Stimulated activated CD8-positive, alpha-beta memory T cell treated with anti-CD3 and anti-CD28 coated beads, Interleukin-15, amount 100 ng/mL, for 4 hours (primary cell): ENCODE measurements around the gene ANKS1B.
"Not testable (repeated sequence)": the region's sequence is repeated elsewhere in the genome, so short reads cannot be mapped to it uniquely, and the experiment has no call there.

ENCODE experiments used
- DNase-seq, 2 donors: peaks; one replicate each; pipeline ENCODE4 v3.0.0-alpha.2; 2020; ENCODE audit warnings: low read depth in 2 of 2

Gene ANKS1B

DNA sequence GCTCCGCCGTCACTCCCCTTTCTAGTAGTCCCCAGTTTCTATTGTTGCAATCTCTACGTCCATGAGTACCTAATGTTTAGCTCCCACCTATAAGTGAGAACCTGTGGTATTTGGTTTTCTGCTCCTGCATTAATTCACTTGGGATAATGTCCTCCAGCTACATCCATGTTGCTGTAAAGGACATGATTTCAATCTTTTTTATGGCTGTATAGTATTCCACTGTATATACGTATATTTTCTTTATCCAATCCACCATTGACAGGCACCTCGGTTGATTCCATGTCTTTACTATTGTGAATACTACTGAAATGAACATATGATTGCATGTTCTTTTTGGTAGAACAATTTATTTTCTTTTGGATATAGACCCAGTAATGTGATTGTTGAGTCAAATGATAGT lies 114.7 kb downstream of the ANKS1B start:
- no peak for DNase-seq

DNA sequence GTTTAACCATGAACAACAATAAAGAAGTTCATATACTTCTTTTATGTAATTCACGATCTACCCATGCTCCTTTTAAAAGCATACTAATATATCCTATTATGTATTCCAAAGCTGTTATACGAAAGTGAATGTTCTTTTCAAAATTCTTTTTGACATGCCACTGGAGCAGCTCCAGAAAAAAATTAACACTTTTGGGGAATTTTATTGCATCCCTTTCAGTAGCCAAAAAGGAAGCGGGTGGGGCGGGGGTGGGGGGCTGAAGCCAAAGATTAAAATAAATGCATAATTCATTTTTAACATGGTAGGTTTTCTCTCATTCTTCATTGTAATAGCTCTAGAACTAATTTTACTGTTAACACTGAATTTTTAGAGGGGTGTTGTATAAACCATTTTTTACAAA lies 123.0 kb downstream of the ANKS1B start:
- DNase-seq, result no peak

DNA sequence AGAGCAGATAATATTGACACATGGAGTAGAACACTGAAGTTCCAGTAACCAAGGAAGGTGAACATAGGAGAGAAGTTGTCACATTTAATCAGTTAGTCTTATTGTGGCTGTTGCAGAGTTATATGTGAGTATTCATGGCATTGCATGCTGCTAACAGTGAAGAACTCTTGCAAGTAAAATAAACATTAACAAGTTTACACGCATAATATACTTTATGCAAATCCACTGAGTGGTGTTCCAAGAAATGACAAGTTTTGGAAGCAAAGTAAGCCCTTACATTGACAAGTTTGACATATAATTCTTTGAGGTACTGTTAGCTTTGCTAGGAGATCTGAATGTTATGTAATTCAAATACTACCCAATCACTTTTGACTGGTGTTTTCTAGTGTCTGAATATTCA lies 125.6 kb downstream of the ANKS1B start:
- no peak for DNase-seq

DNA sequence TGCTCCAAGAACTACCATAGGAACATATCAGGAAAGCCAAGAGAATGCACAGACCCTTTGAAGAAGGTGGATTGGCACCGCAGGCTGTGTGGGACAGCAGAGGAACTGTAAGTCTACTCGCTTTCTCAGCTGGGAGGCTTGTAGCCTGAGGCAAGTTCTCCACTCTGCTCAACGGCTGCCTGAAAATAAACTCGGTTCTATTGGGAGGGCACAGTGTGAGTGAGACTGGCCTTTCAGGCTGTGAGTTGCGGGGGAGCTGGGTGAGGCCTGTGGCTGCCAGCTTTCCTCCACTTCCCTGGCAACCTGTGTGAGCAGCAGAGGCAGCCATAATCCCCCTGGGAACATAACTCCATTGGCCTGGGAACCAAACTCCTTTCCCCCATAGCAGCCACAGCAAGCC lies 132.1 kb downstream of the ANKS1B start:
- no peak for DNase-seq

DNA sequence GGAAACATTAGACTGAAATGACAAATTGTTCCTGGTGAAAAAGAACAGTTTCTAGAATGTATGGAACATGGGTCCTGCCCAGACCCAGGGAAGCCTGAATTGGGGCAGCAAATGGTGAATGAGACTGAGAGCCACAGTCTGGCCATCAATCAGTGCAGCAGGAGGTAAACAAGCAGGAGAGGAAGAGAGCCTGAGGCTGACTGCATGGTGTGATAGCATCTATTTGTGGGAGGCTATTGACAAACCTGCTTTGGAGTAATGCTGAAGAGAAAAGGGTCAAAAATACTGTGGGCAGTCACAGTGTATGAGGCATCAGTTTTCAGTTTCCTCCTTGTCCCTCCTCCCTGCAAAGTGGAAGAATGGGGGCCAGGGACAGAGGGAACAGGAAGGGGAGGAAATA lies 136.8 kb downstream of the ANKS1B start:
- DNase-seq, result no peak

DNA sequence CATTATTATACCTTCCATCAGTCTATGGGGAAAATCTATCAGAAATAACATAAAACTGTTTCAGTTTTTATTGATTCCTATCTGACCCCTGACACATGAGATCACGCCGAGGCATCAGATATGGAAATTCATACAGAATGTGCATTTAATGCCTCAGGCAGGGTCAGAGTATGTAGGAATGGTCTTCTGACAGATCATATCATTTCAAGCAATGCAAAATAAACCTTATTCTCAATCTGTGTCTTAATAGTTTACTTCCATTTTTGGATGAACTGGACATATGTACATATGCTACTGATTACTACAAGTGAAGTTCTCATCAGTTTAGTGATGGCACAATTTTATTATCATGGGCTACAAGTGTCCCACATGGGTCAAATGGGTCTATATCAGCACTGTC lies 150.0 kb downstream of the ANKS1B start:
- no peak for DNase-seq

DNA sequence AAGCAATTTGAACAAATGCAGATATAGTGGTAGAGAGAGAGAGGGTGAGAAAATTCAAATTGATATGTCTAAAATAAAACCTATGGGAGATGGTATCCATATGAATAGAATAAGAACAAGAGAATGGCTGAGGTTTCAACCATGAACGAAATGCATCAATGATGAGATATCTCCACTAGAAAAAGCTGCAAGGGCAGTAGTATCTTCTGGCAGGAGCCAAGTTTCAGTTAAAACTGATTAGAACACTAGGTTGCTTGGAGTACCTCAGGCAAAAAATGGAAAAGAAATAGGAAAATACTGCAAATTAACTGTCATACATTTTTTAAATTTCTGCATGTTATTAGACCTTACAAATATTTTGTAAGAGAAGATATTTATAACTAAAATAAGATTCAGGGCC lies 151.3 kb downstream of the ANKS1B start:
- no peak for DNase-seq

DNA sequence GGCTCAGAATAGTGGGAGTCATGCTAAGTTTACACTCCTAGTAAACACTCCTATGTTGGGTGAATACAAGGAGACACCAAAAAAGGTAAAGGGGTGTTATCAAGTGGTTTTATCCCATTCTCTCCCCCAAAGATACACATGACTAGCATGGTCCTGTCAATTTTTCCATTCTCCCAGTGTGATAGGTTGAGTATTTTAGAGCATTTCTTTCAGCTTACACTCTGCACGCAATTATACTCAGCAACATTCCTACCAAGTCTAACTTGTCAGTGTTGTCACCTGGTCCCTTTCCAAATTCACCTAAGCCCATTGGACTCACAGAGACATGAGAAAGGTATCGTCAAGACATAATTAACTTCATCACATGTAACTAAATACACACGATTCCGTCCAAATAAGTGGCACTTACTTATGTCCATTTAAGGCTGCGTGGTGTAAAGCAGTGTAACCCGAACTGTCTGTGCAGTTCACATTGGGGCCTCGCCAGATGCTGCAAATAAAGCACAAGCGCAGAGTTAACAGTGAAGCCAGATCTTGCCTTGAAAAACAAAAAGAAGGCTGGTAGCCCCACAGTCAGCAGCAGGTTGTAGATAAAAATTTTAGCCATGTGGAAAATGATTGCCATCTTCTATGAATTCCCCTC lies 159.7 kb downstream of the ANKS1B start:
- DNase-seq, result no peak

DNA sequence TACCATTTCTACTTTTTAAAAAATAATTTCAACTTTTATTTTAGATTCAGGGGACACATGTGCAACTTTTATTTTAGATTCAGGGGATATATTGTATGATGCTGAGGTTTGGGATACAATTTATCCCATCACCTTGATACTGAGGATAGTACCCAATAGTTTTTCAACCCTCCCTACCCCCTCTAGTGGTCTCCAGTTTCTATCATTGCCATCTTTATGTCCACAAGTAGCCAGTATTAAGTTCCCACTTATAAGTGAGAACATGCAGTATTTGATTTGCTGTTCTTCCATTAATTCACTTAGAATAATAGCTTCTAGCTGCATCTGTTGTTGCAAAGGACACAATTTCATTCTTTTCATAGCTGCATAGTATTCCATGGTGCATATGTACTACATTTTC lies 162.5 kb downstream of the ANKS1B start:
- no peak for DNase-seq

DNA sequence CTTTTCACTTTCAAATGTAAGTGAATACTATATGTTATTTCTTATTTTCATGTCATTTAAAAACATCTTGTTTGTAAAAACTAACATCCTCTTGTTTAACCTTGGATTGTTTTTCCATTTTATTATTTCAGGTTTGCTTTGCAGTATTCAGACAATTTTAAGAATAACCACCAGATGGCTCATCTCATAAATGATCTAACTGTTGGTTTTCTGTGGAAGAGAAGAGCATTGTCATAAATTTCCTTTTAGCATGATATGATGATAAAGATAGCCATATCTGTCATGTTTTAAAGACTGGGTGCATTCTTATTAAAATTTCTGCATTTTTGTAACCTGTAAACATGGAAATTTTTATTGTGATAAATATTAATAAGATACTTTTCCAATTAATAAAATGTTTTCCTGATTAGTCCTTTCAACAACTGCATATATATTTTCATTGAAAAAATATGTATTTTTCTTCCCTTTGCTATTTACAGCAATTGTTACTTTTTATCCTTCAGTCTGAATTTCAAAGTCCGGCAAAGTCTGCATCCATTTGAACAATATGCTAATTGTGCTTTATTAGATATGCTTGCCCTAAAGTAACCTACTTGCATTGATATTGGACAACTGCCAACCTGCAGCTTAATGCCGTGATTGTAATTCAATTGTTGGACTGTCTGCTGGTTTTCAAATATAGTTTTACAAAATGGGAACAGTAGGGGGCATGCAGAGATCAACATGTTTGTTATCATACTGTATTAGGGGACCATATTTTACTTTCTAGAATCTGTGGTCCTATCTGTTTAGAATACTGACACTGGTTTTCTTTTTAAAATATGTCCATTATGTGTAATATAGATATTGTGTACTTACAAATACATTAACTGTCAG lies 173.8 kb downstream of the ANKS1B start:
- no peak for DNase-seq

DNA sequence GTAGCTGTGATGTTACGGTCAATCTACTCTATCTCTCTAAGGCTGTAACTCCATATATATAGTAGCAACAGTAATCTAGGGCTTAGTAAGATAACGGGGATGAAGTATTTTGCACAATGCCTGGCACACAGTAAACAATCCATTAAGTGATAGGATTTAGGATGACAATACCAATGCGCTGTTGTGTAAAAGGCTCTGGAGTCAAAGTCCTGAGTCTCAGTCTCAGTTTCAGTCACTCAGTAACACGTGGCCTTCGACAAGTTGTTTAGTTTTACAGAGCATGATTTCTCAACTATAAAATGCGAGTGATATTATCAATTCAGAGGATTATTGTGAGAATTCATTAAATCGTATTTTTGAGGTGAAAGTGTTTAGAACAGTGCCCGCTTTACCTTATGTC lies 174.8 kb downstream of the ANKS1B start:
- DNase-seq, result no peak

DNA sequence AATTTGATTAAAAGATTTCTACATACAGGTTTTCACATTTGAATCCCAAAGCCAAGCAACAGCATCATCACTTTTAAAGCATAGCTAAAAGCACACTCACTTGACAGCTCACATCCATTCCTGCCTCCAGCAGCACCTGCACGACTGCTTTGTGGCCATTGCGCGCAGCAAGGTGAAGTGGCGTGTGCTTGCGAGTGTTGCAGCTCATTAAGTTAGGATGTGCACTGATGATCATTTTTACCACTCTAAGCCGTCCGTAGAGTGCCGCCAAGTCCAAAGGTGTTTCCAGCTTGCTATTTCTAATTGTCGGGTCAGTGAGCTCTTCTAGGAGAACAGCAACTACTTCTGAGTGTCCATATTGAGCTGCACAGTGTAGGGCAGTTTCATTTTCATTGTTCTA lies 178.4 kb downstream of the ANKS1B start:
- DNase-seq, result no peak

DNA sequence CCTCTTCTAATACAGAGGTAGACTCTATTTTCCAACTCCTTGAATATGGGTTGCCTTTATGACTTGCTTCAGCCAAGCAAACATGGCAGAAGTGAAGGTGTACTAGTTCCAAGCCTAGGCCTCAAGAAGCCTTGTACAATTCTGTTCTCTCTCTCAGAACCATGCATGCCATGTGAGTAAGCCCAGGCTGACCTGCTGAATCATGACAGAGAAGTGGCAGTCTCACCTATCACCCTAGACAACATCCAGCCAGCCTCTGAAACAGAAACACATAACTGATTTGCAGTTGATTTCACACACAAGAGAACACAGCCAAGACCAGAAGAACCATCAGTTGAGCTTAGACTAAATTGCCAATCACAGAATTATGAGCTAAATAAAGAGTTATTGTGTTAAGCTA lies 180.0 kb downstream of the ANKS1B start:
- no peak for DNase-seq

DNA sequence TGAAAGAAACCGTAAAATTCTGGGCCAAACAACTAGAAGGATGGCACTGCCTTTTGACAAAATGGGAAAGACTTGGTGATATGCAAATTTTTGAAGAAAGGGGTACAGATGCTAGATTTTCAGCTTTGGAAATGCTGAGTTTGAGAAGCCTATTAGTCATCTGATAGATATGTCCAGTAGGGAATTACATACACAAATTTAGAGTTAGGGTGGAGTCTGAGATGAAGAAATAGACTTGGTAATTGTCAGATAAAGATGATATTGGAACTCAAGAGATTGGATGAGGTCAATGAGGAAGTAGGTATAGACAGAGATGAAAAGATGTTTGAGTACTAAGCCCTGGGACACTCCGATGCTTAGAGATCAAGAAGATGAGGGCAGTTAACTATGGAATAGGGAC lies 184.1 kb downstream of the ANKS1B start:
- DNase-seq, result no peak

DNA sequence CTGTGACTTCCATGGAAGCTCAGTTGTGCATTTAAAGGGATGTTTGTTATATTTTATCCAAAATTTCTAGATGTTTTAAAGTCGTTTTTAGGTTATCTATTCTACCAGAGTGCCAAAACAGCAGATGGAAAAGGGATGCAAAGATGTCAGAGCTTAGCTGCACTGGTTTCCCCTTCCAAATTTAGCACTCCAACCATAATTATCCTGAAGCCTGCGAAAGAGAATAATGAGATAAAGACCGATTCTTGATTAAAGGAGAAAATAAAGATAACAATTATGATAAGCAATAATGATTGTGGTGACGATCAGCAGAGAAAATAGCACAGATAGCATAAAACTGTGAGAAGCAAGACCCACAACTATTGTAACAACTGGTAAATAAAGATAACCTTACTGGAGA lies 186.8 kb downstream of the ANKS1B start:
- not testable (repeated sequence) for DNase-seq

DNA sequence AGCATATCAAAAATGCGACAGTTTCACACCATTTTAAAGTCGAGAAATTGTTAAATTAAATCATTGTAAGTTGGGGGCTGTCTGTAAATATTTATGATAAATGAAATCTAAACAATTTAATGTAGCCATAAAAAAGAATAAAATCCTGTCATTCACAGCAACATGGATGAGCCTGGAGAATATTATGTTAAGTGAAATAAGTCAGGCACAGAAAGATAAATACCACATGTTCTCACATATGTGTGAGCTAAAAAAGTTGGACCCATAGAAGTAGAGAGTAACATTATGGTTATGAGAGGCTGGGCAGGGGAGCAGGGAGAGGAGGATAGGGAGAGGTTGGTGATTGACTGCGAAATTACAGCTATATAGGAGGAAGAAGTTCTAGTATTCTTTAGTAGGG lies 201.3 kb downstream of the ANKS1B start:
- no peak for DNase-seq

DNA sequence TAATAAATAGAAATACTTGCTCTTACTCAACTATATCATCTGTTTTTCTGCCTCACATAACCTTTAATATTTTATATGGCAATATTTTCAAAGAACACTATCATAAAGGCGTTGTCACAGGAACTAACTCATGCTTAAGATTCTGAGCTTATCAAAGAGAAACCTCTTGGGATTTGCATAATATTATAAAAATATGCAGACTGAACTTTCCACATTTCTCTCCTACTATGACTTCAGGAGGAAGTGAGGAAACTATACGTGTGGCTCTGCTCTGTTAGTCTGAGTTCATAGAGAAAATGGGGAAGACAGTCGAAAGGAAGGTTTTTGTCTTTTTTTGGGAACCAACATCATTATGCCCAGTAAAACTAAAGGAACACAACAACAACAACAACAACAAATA lies 212.5 kb downstream of the ANKS1B start:
- no peak for DNase-seq

DNA sequence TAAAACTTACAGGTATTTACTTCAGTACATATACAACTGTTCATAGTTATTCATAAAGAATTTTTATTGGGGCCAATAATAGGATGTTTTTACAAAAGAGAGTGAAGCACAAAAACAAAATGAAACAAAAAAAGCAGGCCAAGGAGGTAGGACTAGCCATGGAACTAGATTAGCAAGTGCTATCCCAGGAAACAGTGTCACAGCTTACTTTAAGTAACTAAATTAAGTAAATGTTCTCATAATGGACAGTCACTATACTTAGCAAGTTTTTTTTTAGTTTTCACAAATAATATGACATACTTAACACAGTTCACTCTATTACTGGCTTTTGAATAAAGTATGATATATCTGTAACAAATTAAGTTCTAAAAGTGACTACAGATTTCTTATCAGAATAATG lies 213.1 kb downstream of the ANKS1B start:
- no peak for DNase-seq

DNA sequence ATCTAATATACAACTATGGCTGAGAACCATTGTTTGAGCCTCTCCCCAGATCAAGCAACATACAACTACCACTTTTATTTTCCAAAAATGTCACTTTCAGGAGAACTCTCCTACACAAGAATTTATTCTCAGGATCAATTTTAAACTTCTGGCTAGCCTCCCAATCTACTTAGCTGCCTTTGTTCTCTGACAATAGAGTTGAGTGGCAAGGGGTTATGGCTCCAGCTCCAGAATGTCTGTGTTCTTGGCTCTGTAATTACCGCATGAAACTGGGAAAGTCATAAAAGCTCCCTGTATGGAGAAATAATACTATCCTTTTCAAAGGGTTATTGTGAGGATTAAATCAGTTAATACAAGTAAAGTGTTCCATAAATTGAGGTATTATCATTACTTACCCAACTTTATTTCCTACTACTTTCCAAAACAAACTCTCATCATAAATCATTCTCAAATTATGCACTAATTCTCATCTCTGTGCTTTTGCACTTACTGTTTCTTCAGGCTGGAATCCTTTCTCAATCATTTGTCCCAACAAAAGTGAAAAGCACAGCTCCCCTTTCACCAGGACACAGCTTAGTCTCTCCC lies 215.2 kb downstream of the ANKS1B start:
- no peak for DNase-seq

DNA sequence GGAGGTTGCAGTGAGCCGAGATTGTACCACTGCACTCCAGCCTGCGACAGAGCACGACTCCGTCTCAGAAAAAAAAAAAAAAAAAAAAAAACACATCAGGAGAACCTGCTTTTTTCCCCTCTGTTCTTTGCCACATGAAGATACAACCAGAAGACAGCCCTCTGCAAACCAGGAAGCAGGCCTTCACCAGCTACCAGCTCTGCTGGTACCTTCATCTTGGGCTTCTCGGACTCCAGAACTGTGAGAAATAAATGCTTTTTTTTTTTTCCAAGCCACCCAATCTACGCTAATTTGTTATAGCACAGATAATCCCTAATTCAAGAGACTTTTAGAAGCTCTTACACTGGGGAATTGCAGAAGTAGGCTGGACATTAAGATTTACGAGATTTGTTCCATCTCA lies 216.0 kb downstream of the ANKS1B start:
- DNase-seq, result no peak

DNA sequence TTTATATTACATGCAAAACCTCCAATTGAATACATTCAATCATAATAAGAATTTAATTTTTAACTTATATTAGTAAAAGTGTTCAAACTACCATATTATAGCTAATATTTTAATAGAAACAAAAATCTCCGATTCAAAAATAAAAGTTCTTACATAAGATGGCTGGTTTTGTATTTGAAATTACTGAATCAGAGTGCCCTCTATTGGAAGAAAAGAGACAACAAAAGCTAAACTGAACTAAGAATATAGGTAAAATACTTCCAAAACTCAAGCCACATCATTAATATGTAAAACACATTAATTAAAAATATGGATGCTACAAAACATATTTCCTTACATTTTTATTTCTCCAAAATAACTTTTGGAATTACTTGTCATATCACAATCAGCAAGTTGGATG lies 216.9 kb downstream of the ANKS1B start:
- DNase-seq, result no peak

DNA sequence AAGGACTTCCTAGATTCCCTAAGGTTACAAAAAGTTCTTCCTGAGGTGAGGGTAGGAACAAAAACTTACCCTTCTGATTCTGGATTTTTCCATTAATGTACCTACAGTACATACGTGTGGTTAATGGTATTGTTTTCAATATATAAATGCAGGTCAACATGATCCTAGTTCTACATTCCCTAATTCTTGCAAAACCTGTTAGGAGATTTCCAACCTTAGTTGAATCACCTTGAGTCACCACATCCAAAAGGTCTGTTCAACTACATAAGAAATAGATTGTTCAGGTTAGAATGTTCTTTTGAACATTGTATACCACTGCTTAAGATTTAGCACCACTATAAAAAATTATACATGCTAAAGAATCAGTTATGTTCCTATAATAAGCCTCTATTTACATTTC lies 218.3 kb downstream of the ANKS1B start:
- DNase-seq, result no peak

DNA sequence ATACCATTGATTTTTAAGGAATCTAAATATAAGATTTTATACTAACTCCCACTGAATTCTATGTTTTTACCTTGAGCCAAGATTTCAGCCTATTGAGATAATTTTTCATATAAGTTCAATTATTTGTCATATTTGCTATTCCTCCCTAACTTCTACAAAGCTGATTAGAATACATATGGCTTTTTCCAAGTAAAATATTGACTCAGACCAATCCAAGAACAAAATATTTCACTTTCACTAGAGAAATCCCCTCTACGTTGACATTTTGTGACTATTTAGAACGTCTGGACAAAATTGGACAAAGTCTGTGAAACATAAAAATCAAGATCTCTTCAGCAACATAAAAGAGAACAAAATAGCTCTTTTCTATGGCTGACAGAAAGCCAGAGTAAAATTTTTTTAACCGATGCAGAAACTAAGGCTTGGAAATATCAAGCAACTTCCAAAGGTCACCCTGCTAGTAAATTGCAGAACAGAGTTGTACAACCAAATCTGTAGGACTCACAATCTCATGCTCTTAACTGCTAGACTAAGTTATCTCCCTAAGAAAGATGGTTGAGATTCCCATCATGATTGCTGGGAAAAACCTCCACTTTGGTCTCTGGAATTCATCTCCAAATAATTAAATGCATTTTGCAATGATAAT lies 219.1 kb downstream of the ANKS1B start:
- DNase-seq, result no peak
